GM18508 (cell line): Measurements from ENCODE around the gene TFB2M.
"Not testable (repeated sequence)": the region's sequence is repeated elsewhere in the genome, so short reads cannot be mapped to it uniquely, and the experiment has no call there.

ENCODE experiments used
- ATAC-seq: cut with Tn5 transposase; IDR thresholded peaks from one replicate; pipeline ENCODE4 v1.9.1; 2021; ENCODE audit warnings: moderate number of reproducible peaks; ENCODE audit not compliant: insufficient read depth, unreplicated experiment

The TFB2M gene

GRCh38 chr1:246560833-246561232, 5.2 kb downstream of the TFB2M start:
- ATAC-seq = not testable (repeated sequence)

GRCh38 chr1:246559310-246559709, 6.8 kb downstream of the TFB2M start:
- no peak for ATAC-seq

- no peak for ATAC-seq
Observed at GRCh38 chr1:246558041-246558440, 8.0 kb downstream of the TFB2M start.

- no peak for ATAC-seq
Observed at GRCh38 chr1:246554201-246554600, 11.9 kb downstream of the TFB2M start.

- no peak for ATAC-seq
Observed at GRCh38 chr1:246552110-246552509, 14.0 kb downstream of the TFB2M start.

- ATAC-seq = no peak
Observed at GRCh38 chr1:246550402-246550801, 15.7 kb downstream of the TFB2M start.

GRCh38 chr1:246549665-246550064, 16.4 kb downstream of the TFB2M start:
- ATAC-seq = no peak

- no peak for ATAC-seq
Observed at GRCh38 chr1:246544001-246544400, 22.1 kb downstream of the TFB2M start.

- no peak for ATAC-seq
Observed at GRCh38 chr1:246540738-246541491, 25.1 kb downstream of the TFB2M start.

- no peak for ATAC-seq
Observed at GRCh38 chr1:246537887-246538286, 28.2 kb downstream of the TFB2M start.

GRCh38 chr1:246537441-246537840, 28.6 kb downstream of the TFB2M start:
- no peak for ATAC-seq

- no peak for ATAC-seq
Observed at GRCh38 chr1:246534114-246534513, 31.9 kb downstream of the TFB2M start.

- no peak for ATAC-seq
Observed at GRCh38 chr1:246533371-246533905, 32.6 kb downstream of the TFB2M start.

- no peak for ATAC-seq
Observed at GRCh38 chr1:246532519-246532918, 33.5 kb downstream of the TFB2M start.

- no peak for ATAC-seq
Observed at GRCh38 chr1:246530482-246530881, 35.6 kb downstream of the TFB2M start.

- no peak for ATAC-seq
Observed at GRCh38 chr1:246528933-246529731, 36.9 kb downstream of the TFB2M start.

- no peak for ATAC-seq
Observed at GRCh38 chr1:246527402-246528088, 38.5 kb downstream of the TFB2M start.

- ATAC-seq = no peak
Observed at GRCh38 chr1:246526915-246527314, 39.1 kb downstream of the TFB2M start.

GRCh38 chr1:246526380-246526779, 39.7 kb downstream of the TFB2M start:
- ATAC-seq = no peak

- ATAC-seq = no peak
Observed at GRCh38 chr1:246519514-246519913, 46.5 kb downstream of the TFB2M start.
